Stimulated activated CD8-positive, alpha-beta memory T cell treated with anti-CD3 and anti-CD28 coated beads, Interleukin-7, amount 100 ng/mL, for 48 hours (primary cell): Measurements from ENCODE around the gene B4GALT3.

ENCODE experiments used
- DNase-seq, 2 donors: peaks; one replicate each; pipeline ENCODE4 v3.0.0-alpha.2; 2020; ENCODE audit warnings: low read depth in 1 of 2; ENCODE audit errors: extremely low read depth in 1 of 2

Gene B4GALT3

GRCh38 chr1:161131523-161132409 lies 45.5 kb downstream of the B4GALT3 start:
- DNase-seq = no peak

GRCh38 chr1:161130266-161130665 lies 47.0 kb downstream of the B4GALT3 start:
- DNase-seq = no peak

- DNase-seq = no peak
Observed at GRCh38 chr1:161128591-161129420, 48.5 kb downstream of the B4GALT3 start.

- no peak for DNase-seq
Observed at GRCh38 chr1:161127649-161128048, 49.7 kb downstream of the B4GALT3 start.

GRCh38 chr1:161122967-161123366 lies 54.3 kb downstream of the B4GALT3 start:
- no peak for DNase-seq

- DNase-seq = no peak
Observed at GRCh38 chr1:161121834-161122233, 55.5 kb downstream of the B4GALT3 start.
